Osteocyte (in vitro differentiated cells): Measurements from ENCODE around the gene NFATC4. TPM values are rescaled to one million over a fixed set of nuclear protein-coding genes. Genes with fewer than 3 reads are reported as not detected.
A peak's percentile ranks its signal among the peaks of the same experiment; 100 is the strongest.

Experiments used
- DNase-seq: peaks from one replicate; pipeline ENCODE4 v3.0.0; 2021; ENCODE audit warnings: mixed read lengths; ENCODE audit not compliant: unreplicated experiment; ENCODE audit errors: extremely low spot score
- H3K27ac Mint-ChIP-seq: one replicate; pipeline ENCODE4 v1.8.0; 2021; ENCODE audit warnings: mild to moderate bottlenecking, mixed read lengths; ENCODE audit not compliant: unreplicated experiment
- H3K27me3 Mint-ChIP-seq: one replicate; pipeline ENCODE4 v1.8.0; 2021; ENCODE audit warnings: mixed read lengths; ENCODE audit not compliant: unreplicated experiment
- H3K36me3 Mint-ChIP-seq: one replicate; pipeline ENCODE4 v1.8.0; 2021; ENCODE audit warnings: mixed read lengths; ENCODE audit not compliant: unreplicated experiment
- H3K4me1 Mint-ChIP-seq: one replicate; pipeline ENCODE4 v1.8.0; 2021; ENCODE audit warnings: mixed read lengths; ENCODE audit not compliant: unreplicated experiment
- H3K4me3 Mint-ChIP-seq: one replicate; pipeline ENCODE4 v1.8.0; 2021; ENCODE audit warnings: mild to moderate bottlenecking, moderate library complexity, mixed read lengths; ENCODE audit not compliant: unreplicated experiment
- H3K9me3 Mint-ChIP-seq: one replicate; pipeline ENCODE4 v1.8.0; 2021; ENCODE audit warnings: mixed read lengths; ENCODE audit not compliant: unreplicated experiment
- total RNA-seq: library from RNA; stranded (reverse); gene quantifications from 2 replicates; pipeline ENCODE4 v1.2.1, GENCODE V29; 2021
- TF ChIP-seq, protein P1 (sequence below): fragments of 200-600 bp; sonication (generic); IDR thresholded peaks from 2 replicates; pipeline ENCODE4 v1.5.0; 2021; ENCODE audit warnings: antibody characterized with exemption, mild to moderate bottlenecking, moderate library complexity

Gene NFATC4
- total RNA-seq, 1 donor from 2014 or later: 223 TPM

DNA sequence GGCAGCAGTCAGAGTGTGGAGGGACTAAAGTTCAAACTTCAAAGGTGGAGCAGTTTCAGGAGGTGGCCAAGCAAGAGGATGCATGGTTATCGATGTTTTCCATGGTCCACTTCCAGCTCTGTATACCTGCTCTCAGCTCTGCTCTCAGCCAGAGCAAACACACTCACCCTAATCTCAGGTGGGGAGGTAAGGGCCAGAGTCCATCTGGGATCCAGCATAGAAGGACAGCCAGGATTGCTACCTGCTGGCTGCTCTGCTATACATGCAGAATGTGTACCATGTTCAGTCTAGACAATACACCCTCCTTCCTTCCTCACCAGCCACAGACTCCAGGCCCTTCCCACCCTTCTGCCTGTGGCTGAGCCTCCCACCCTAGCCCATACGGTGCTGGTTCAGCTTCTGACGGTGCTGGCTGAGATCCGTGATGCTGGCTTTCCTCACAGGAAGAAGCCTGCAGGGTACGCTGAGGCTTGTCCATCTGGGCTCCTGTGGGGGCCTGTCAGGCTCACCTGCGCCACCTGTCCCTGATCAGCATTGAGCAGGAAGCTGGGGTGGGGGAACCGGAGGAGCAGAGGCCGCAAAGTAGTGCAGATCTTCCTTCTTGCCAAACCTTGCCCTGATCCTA lies 59.0 kb downstream of the NFATC4 start:
- peak overlapping the region; percentile 66 for H3K27ac Mint-ChIP-seq
- no peak overlapping the region for H3K4me3 Mint-ChIP-seq
- DNase-seq: no peak
- H3K4me1 Mint-ChIP-seq: peaks cover 36% of the 10 kb centered on the region
- H3K36me3 Mint-ChIP-seq: peaks cover 3% of the 10 kb centered on the region
- TF ChIP-seq, protein P1, sequence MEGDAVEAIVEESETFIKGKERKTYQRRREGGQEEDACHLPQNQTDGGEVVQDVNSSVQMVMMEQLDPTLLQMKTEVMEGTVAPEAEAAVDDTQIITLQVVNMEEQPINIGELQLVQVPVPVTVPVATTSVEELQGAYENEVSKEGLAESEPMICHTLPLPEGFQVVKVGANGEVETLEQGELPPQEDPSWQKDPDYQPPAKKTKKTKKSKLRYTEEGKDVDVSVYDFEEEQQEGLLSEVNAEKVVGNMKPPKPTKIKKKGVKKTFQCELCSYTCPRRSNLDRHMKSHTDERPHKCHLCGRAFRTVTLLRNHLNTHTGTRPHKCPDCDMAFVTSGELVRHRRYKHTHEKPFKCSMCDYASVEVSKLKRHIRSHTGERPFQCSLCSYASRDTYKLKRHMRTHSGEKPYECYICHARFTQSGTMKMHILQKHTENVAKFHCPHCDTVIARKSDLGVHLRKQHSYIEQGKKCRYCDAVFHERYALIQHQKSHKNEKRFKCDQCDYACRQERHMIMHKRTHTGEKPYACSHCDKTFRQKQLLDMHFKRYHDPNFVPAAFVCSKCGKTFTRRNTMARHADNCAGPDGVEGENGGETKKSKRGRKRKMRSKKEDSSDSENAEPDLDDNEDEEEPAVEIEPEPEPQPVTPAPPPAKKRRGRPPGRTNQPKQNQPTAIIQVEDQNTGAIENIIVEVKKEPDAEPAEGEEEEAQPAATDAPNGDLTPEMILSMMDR: no peak
- no peaks in the 10 kb centered on the region for H3K27me3 Mint-ChIP-seq
- peaks cover 4% of the 10 kb centered on the region for H3K9me3 Mint-ChIP-seq

DNA sequence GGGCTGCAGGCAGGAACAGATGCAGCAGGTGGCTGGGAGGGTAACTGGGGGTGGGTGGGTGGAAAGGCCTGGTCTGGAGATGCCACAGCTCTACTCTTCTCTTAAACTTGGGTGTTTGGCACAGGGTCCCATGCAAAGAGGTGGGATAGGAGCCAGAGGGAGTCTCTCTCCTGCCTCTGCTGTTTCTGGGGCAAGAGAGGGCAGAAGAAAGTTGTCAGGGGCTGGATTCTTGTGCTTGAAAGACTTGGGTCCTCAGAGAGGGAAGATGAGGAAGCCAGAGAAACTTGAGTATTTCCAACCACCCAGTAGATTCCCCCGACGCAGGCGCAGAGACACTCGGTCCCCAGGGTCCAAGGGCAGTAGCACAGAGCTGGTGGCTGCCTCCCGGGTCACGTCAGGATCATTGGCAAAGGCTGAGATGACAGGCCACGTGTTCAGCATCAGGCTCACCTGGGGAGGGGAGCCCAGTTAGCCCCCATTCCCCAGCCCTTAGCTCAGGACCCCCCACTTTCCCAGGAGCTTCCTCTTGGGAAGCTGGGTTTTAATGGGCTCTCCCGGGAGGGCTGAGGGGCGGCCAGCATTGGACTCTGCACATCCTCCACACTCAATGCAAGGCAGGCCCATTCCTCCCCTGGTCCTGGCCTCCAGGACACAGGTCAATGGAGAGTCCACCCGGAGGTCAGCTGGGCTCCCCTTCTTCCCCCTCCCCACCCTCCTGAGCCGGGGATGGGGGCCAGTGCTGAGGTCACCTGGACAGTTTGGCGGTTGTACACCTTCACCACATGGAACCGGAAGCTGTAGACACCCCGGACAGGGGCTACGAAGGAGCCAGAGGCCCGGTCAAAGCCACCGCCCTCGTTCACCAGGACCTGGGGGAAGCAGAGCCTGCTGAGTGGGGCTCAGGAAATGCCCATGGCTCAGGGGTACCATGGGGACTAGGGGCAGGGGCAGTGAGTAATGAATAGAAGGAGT lies 59.8 kb downstream of the NFATC4 start:
- no peak overlapping the region for H3K27ac Mint-ChIP-seq
- H3K4me1 Mint-ChIP-seq: peaks cover 37% of the 10 kb centered on the region
- H3K36me3 Mint-ChIP-seq: peaks cover 4% of the 10 kb centered on the region
- no peak for DNase-seq
- H3K9me3 Mint-ChIP-seq: peaks cover 4% of the 10 kb centered on the region
- TF ChIP-seq, protein P1: no peak
- H3K27me3 Mint-ChIP-seq: no peaks in the 10 kb centered on the region
- H3K4me3 Mint-ChIP-seq: no peak overlapping the region

DNA sequence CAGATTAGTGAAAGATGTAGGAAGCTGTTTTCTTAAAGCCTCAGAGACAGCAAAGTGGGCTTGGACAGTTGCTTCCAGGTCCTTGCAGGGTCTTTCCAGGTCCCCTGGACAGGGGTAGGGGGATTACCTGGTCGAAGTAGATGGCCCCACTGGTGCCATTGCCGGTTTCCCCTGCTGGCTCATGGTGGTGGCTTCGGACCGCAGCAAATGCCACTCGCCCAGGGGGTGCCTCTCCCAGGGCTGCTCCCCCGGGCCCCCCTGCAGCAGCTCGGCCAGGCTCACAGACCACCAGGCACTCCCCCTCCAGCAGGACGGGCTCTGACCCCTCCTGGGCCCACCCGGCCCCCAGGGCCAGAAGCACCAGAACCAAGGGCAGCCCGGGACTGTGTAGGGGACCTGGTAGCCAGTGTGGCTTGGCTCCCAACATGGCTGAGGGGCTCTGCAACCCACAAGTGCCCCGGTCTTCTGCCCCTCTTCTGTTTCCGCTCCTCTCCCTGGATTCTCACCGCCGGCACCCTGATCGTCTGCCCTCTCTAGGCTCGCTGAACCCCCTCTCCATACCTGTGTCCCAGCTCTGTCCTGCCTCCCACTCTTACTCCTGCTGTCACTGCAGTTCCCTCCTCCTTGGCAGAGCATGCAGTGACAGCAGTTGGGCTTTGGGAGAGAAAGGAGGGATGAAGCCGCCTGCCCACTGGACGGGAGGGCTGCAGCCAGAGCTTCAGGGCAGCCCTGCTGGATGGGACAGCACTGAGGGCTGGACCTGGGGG lies 60.8 kb downstream of the NFATC4 start:
- no peak for DNase-seq
- peak overlapping the region; percentile 96 for H3K27ac Mint-ChIP-seq
- TF ChIP-seq, protein P1: no peak
- no peaks in the 10 kb centered on the region for H3K27me3 Mint-ChIP-seq
- peaks cover 43% of the 10 kb centered on the region for H3K4me1 Mint-ChIP-seq
- H3K9me3 Mint-ChIP-seq: peaks cover 4% of the 10 kb centered on the region
- no peak overlapping the region for H3K4me3 Mint-ChIP-seq
- peaks cover 13% of the 10 kb centered on the region for H3K36me3 Mint-ChIP-seq

Other genes starting within 250 kb of the NFATC4 start
- 0.63 and 0.73 TPM in 2 replicates for gene FITM1, start 237.5 kb upstream of the NFATC4 start, total RNA-seq
- gene PSME1, start 232.0 kb upstream of the NFATC4 start, total RNA-seq: 154 and 156 TPM in 2 replicates
- gene EMC9, start 226.6 kb upstream of the NFATC4 start, total RNA-seq: 13.6 and 15.6 TPM in 2 replicates
- gene PSME2, start 221.6 kb upstream of the NFATC4 start, total RNA-seq: 86.2 and 91.8 TPM in 2 replicates
- gene RNF31, start 220.7 kb upstream of the NFATC4 start, total RNA-seq: 65.9 and 66.5 TPM in 2 replicates
- gene IRF9, start 206.9 kb upstream of the NFATC4 start, total RNA-seq: 58.9 and 62.5 TPM in 2 replicates
- 8.1 and 11.5 TPM in 2 replicates for gene REC8, start 196.1 kb upstream of the NFATC4 start, total RNA-seq
- 34.6 and 36.5 TPM in 2 replicates for gene IPO4, start 179.4 kb upstream of the NFATC4 start, total RNA-seq
- 69.5 and 81.8 TPM in 2 replicates for gene TM9SF1, start 172.7 kb upstream of the NFATC4 start, total RNA-seq
- gene TSSK4, start 162.5 kb upstream of the NFATC4 start, total RNA-seq: not detected in 2 replicates
- 38.1 and 45.3 TPM in 2 replicates for gene CHMP4A, start 154.7 kb upstream of the NFATC4 start, total RNA-seq
- gene MDP1, start 152.1 kb upstream of the NFATC4 start, total RNA-seq: 23.8 and 25.4 TPM in 2 replicates
- gene NEDD8, start 135.8 kb upstream of the NFATC4 start, total RNA-seq: 158 and 164 TPM in 2 replicates
- gene GMPR2, start 135.3 kb upstream of the NFATC4 start, total RNA-seq: 61.7 and 68.7 TPM in 2 replicates
- gene TINF2, start 125.6 kb upstream of the NFATC4 start, total RNA-seq: 69.2 and 75.7 TPM in 2 replicates
- gene TGM1, start 105.0 kb upstream of the NFATC4 start, total RNA-seq: 2.1 and 2.3 TPM in 2 replicates
- gene RABGGTA, start 96.6 kb upstream of the NFATC4 start, total RNA-seq: 26.1 and 30.8 TPM in 2 replicates
- gene DHRS1, start 68.4 kb upstream of the NFATC4 start, total RNA-seq: 24.6 and 27.0 TPM in 2 replicates
- gene NOP9, start 68.3 kb upstream of the NFATC4 start, total RNA-seq: 27.8 and 28.2 TPM in 2 replicates
- not detected in 2 replicates for gene CIDEB, start 60.2 kb upstream of the NFATC4 start, total RNA-seq
- 12.5 and 14.9 TPM in 2 replicates for gene LTB4R2, start 58.0 kb upstream of the NFATC4 start, total RNA-seq
- 10.0 and 11.3 TPM in 2 replicates for gene LTB4R, start 56.7 kb upstream of the NFATC4 start, total RNA-seq
- 25.3 and 26.5 TPM in 2 replicates for gene ADCY4, start 33.1 kb upstream of the NFATC4 start, total RNA-seq
- 0.78 and 1.3 TPM in 2 replicates for gene RIPK3, start 28.2 kb upstream of the NFATC4 start, total RNA-seq
- 39.6 and 40.2 TPM in 2 replicates for gene NYNRIN, start 30.8 kb downstream of the NFATC4 start, total RNA-seq
- gene CBLN3, start 61.5 kb downstream of the NFATC4 start, total RNA-seq: 5.5 and 6.1 TPM in 2 replicates
- 59.9 and 60.9 TPM in 2 replicates for gene KHNYN, start 61.8 kb downstream of the NFATC4 start, total RNA-seq
- 53.9 and 54.6 TPM in 2 replicates for gene SDR39U1, start 74.6 kb downstream of the NFATC4 start, total RNA-seq
- gene CMA1, start 140.1 kb downstream of the NFATC4 start, total RNA-seq: not detected in 2 replicates
- gene CTSG, start 208.1 kb downstream of the NFATC4 start, total RNA-seq: not detected in 2 replicates
- not detected in 2 replicates for gene GZMH, start 241.5 kb downstream of the NFATC4 start, total RNA-seq